Neural cell (in vitro differentiated cells): ENCODE data around the gene ATXN2. TPM values are rescaled to one million over a fixed set of nuclear protein-coding genes. Genes with fewer than 3 reads are reported as not detected.
"Not testable (repeated sequence)": the region's sequence is repeated elsewhere in the genome, so short reads cannot be mapped to it uniquely, and the experiment has no call there.

ENCODE experiments used
- H2AFZ ChIP-seq: fragments of 200-600, 300-800 bp; sonication (generic), shearing (Covaris generic); 2 replicates; pipeline ENCODE4 v1.6.0; 2014; ENCODE audit warnings: low read depth, mild to moderate bottlenecking, antibody characterized with exemption, low read length, moderate library complexity
- H3F3A ChIP-seq: fragments of 200-600 bp; shearing (Covaris generic); 2 replicates; pipeline ENCODE4 v1.6.1; 2016; ENCODE audit warnings: mild to moderate bottlenecking, moderate library complexity, mixed read lengths, antibody characterized with exemption, low read length; ENCODE audit not compliant: insufficient read depth, poor library complexity, severe bottlenecking
- H3K27ac ChIP-seq: fragments of 200-600, 300-800 bp; sonication (generic), shearing (Covaris generic); 2 replicates; pipeline ENCODE4 v1.5.1; 2014; ENCODE audit warnings: mild to moderate bottlenecking, low read length, moderate library complexity
- H3K27me3 ChIP-seq: fragments of 300-800, 200-600 bp; sonication (generic), shearing (Covaris generic); 2 replicates; pipeline ENCODE4 v1.6.0; 2014; ENCODE audit warnings: mild to moderate bottlenecking, low read depth, low read length, moderate library complexity; ENCODE audit not compliant: insufficient read depth
- H3K36me3 ChIP-seq: fragments of 300-800, 200-600 bp; sonication (generic), shearing (Covaris generic); 2 replicates; pipeline ENCODE4 v1.5.1; 2014; ENCODE audit warnings: mild to moderate bottlenecking, antibody characterized with exemption, low read length, moderate library complexity; ENCODE audit not compliant: insufficient read depth
- H3K4me2 ChIP-seq: fragments of 300-800, 200-600 bp; sonication (generic), shearing (Covaris generic); 2 replicates; pipeline ENCODE4 v1.6.0; 2014; ENCODE audit warnings: mild to moderate bottlenecking, low read length
- H3K4me3 ChIP-seq: fragments of 300-800, 200-600 bp; sonication (generic), shearing (Covaris generic); 2 replicates; pipeline ENCODE4 v1.5.1; 2014; ENCODE audit warnings: mild to moderate bottlenecking, low read length, moderate library complexity
- H3K79me2 ChIP-seq: fragments of 200-600 bp; shearing (Covaris generic); replicated peaks from 2 replicates; pipeline ENCODE4 v1.6.0; 2014; ENCODE audit warnings: mild to moderate bottlenecking, low read length, moderate library complexity; ENCODE audit not compliant: insufficient read depth
- H3K9ac ChIP-seq: fragments of 300-800, 200-600 bp; sonication (generic), shearing (Covaris generic); 2 replicates; pipeline ENCODE4 v1.6.1; 2016; ENCODE audit warnings: mild to moderate bottlenecking, low read length, mixed read lengths
- H3K9me2 ChIP-seq: fragments of 200-600 bp; shearing (Covaris generic); 2 replicates; pipeline ENCODE4 v1.6.1; 2016; ENCODE audit warnings: mild to moderate bottlenecking, low read length, mixed read lengths; ENCODE audit not compliant: insufficient read depth
- H3K9me3 ChIP-seq: fragments of 200-600, 300-800 bp; sonication (generic), shearing (Covaris generic); 2 replicates; pipeline ENCODE4 v1.6.1; 2016; ENCODE audit warnings: mild to moderate bottlenecking, mixed run types, low read length, moderate library complexity, mixed read lengths
- H4K20me1 ChIP-seq: fragments of 200-600 bp; shearing (Covaris generic); 2 replicates; pipeline ENCODE4 v1.6.1; 2016; ENCODE audit warnings: mild to moderate bottlenecking, mixed run types; ENCODE audit not compliant: insufficient read depth
- CTCF ChIP-seq: fragments of 450-650 bp; IDR thresholded peaks from 2 replicates; pipeline ENCODE4 v1.5.1; 2014; ENCODE audit warnings: antibody characterized with exemption, mild to moderate bottlenecking, moderate library complexity; ENCODE audit not compliant: poor library complexity, severe bottlenecking
- EP300 ChIP-seq: fragments of 450-650 bp; conservative IDR thresholded peaks from 2 replicates; pipeline ENCODE4 v1.6.1; 2014; ENCODE audit warnings: antibody characterized with exemption, mild to moderate bottlenecking, moderate library complexity; ENCODE audit not compliant: poor library complexity, severe bottlenecking
- EZH2 ChIP-seq: fragments of 200-600, 300-800 bp; shearing (Covaris generic), sonication (generic); IDR thresholded peaks from 2 replicates; pipeline ENCODE4 v1.6.1; 2014; ENCODE audit warnings: antibody characterized with exemption, low read length, borderline replicate concordance, mild to moderate bottlenecking; ENCODE audit not compliant: insufficient read depth, poor library complexity, severe bottlenecking
- MXI1 ChIP-seq: fragments of 450-650 bp; conservative IDR thresholded peaks from 2 replicates; pipeline ENCODE4 v1.6.1; 2014; ENCODE audit warnings: antibody characterized with exemption, mild to moderate bottlenecking; ENCODE audit not compliant: poor library complexity, severe bottlenecking
- POLR2AphosphoS5 ChIP-seq: IDR thresholded peaks from 2 replicates; pipeline ENCODE4 v1.6.1; 2012
- RAD21 ChIP-seq: fragments of 450-650 bp; conservative IDR thresholded peaks from 2 replicates; pipeline ENCODE4 v1.6.1; 2014; ENCODE audit warnings: antibody characterized with exemption, mild to moderate bottlenecking, moderate library complexity
- REST ChIP-seq: IDR thresholded peaks from 2 replicates; pipeline ENCODE4 v1.6.1; 2012; ENCODE audit warnings: borderline replicate concordance
- SMC3 ChIP-seq: fragments of 450-650 bp; conservative IDR thresholded peaks from 2 replicates; pipeline ENCODE4 v1.6.1; 2014; ENCODE audit warnings: antibody characterized with exemption, mild to moderate bottlenecking, moderate library complexity; ENCODE audit not compliant: poor library complexity
- TAF1 ChIP-seq: IDR thresholded peaks from 2 replicates; pipeline ENCODE4 v1.6.1; 2012; ENCODE audit warnings: low read depth
- polyA plus RNA-seq: library from polyadenylated mRNA; depleted of rRNA; stranded (reverse); fragments of >200 nt; gene quantifications from 2 replicates; pipeline ENCODE4 v1.2.3, GENCODE V29; 2014

Gene ATXN2
- polyA plus RNA-seq, 1 donor from 2014 or later, result 12.6 TPM

DNA sequence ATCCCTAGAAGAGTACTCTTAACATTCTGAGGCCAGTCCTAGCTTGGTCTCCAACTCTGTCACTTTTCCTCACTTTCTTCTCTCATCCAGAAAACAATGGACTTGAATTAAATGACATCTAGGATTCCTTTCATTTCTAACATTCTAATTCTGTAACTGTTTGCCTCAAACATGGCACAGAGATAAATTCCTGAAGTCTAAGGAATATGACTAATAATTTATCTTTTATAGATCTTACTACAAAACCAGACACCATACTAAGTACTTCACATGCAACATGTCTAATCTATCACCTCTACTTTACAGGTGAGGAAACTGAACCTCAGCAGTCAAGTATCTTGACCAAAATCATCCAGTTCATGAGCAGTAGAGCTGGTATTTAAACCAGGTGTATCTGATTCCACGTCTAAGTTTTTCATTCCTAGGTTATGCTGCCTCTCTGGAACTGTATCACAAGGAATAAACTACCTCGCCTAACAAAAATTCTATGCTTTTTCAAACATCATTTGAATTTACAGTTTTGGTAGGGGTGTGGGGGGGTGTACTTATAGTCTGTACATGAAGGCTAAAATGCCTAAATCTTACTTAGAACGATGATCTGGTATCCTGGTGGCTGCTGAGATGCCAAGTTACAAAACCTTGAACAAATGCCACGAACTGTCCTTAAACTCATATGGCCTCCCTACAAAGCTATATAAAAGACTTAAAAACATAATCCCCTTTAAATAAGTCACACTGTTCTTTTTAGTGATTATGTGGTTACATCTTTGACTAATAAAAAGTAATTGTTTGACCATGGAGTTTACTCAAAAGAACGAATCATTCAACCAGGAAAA lies 41.6 kb downstream of the ATXN2 start:
- no peak overlapping the region for H2AFZ ChIP-seq
- H3K27me3 ChIP-seq, result no peaks in the 10 kb centered on the region
- no peaks in the 10 kb centered on the region for H4K20me1 ChIP-seq
- H3K36me3 ChIP-seq, result no peaks in the 10 kb centered on the region
- no peak overlapping the region for H3K4me2 ChIP-seq
- H3K79me2 ChIP-seq, result peaks cover 24% of the 10 kb centered on the region
- no peak for TF ChIP-seq MXI1
- TF ChIP-seq SMC3, result no peak
- TF ChIP-seq CTCF, result no peak
- TF ChIP-seq EZH2, result no peak
- no peak for TF ChIP-seq REST
- no peak for TF ChIP-seq EP300
- no peak for TF ChIP-seq TAF1
- no peak for TF ChIP-seq POLR2AphosphoS5
- TF ChIP-seq RAD21, result no peak
- H3K9me3 ChIP-seq, result no peaks in the 10 kb centered on the region
- H3K9ac ChIP-seq, result no peak overlapping the region
- H3K4me3 ChIP-seq, result no peak overlapping the region
- H3K27ac ChIP-seq, result no peak overlapping the region
- no peaks in the 10 kb centered on the region for H3K9me2 ChIP-seq
- H3F3A ChIP-seq, result no peaks in the 10 kb centered on the region

- Histone ChIP-seq H3F3A (no peaks in the 10 kb centered on the region), H3K9ac (no peak overlapping the region), H3K79me2 (peaks cover 27% of the 10 kb centered on the region), H3K4me2 (no peak overlapping the region), H4K20me1 (no peaks in the 10 kb centered on the region), H3K36me3 (no peaks in the 10 kb centered on the region), H3K27ac (no peak overlapping the region), H3K27me3 (no peaks in the 10 kb centered on the region), H3K4me3 (no peak overlapping the region), H3K9me3 (no peaks in the 10 kb centered on the region), H2AFZ (no peak overlapping the region), H3K9me2 (no peaks in the 10 kb centered on the region)
- TF ChIP-seq REST (no peak), TAF1 (no peak), EP300 (no peak), POLR2AphosphoS5 (no peak), CTCF (no peak), MXI1 (no peak), EZH2 (no peak), SMC3 (no peak), RAD21 (no peak)
These were observed 42.4 kb downstream of the ATXN2 start for GRCh38 chr12:111556676-111557075.

DNA sequence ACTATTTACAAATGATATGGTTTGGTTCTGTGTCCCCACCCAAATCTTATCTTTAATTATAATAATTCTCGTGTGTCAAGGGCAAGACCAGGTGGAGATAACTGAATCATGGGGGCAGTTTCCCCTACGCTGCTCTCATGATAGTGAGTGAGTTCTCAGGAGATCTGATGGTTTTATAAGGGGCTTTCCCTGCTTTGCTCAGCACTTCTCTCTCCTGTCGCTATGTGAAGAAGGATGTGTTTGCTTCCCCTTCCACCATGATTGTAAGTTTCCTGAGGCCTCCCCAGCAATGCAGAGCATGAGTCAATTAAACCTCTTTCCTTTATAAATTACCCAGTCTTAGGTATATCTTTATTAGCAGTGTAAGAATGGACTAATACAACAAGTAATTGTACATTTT lies 43.8 kb downstream of the ATXN2 start:
- H3K27me3 ChIP-seq, H3K9me2 ChIP-seq, H3K4me2 ChIP-seq, H3K9me3 ChIP-seq, H3F3A ChIP-seq, H3K36me3 ChIP-seq, H3K4me3 ChIP-seq, H2AFZ ChIP-seq, H3K27ac ChIP-seq, H3K9ac ChIP-seq, H4K20me1 ChIP-seq: not testable (repeated sequence)
- H3K79me2 ChIP-seq, result peaks cover 20% of the 10 kb centered on the region
